CD4-positive, alpha-beta T cell treated with Interleukin-15 for 4 hours (primary cell): Measurements from ENCODE around the gene SLC37A1.

Source experiments
- DNase-seq: peaks from one replicate; pipeline ENCODE4 v3.0.0-alpha.2; 2020; ENCODE audit warnings: low spot score

Gene SLC37A1

GRCh38 chr21:42545317-42545716 lies 31.7 kb downstream of the SLC37A1 start:
- DNase-seq = no peak

GRCh38 chr21:42545745-42546144 lies 32.1 kb downstream of the SLC37A1 start:
- DNase-seq = no peak

- no peak for DNase-seq
These were observed 32.8 kb downstream of the SLC37A1 start for GRCh38 chr21:42546433-42546832.

DNA sequence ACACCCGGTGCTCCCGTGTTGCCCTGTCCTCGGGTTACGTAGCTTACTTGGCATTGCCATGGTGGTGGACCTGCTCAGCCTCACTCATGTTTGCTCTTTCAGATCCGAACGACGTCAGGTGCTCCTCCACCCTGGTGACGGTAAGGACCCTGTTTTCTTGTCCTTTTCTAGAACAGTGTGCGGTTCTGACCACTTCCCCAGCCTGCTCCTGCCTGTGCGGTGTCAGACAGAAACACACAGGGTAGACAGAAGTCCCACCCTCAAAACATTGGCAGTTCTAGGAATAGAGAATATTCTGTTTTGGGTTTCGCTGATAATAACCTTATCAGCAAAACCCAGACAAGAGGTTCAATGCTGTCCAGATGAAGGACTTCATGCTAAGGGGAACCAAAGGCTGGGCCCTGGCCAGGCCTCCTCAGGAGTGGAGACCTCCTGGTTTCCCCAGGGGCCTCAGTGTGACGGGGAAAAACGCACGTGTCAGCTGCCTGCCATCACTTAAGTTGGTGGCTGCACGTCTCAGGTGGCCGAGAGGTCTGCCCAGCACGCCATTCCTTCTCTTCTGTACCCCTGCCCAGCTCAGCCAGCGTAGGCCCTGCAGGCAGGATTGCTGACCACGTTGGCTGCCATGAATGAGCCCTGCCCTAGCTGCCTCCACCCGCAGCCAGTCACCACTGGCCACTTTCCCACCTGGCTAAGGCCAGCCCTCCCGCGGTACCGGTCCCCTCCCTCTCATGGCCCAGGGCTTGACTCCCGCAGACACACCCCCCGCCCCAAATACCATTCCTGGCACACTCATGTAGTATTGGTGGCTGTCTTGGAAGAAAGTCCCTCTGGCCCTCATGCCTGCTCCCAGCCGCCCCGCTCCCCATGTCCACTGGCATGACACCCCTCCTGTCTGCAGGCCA lies 33.6 kb downstream of the SLC37A1 start:
- DNase-seq = no peak

- no peak for DNase-seq
These were observed 34.3 kb downstream of the SLC37A1 start for GRCh38 chr21:42547906-42548365.

DNA sequence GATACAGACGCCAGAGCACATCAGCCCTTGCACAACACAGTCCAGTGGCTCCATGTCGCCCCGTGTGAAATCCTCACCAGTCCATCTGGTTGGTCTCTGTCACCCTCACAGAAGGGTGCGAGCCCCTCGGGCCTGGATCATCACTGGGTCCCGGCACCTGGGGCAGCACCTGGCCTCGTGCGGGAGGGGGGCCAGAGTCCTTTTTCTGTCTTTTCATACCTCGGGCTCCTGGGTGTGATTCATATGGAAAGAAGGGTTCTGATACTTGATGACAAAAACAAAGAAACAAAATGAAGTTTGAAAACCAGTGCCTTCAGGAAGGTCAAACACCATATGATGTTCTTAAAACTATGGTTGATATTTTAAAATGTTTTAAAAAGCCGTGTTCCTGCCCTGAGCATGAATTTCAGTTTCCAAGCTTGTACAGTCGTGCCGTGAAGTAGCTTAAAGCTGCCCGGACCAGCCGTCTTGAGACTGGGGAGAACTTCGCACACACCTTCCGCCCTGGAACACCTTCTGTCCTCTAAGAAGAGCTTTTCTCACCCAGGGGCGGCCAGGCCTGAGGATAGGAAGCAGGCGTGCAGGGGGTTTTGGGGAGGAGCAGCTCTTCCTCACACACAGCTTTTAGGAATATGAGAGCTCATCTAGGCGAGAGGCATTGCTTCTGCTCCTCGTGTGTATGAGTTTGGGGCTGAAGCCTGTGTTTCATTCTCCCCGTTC lies 35.2 kb downstream of the SLC37A1 start:
- no peak for DNase-seq

DNA sequence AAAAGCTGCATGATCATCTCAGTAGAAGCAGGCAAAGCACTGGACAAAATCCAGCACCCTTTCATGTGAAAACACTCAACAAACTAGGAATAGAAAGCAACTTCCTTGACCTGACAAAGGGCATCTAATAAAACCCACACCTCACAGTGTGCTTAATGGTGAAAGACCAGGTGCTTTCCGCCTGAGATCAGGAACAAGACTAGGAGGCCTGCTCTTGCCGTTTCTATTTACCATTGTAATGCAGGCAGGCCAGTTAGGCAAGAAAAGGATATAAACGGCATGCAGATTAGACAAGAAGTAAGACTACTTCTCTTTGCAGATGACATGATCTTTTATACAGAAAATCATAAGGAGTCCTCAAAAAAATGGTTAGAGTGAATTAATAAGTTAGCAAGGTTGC lies 37.2 kb downstream of the SLC37A1 start:
- no peak for DNase-seq

- DNase-seq = no peak
These were observed 39.0 kb downstream of the SLC37A1 start for GRCh38 chr21:42552407-42553336.

DNA sequence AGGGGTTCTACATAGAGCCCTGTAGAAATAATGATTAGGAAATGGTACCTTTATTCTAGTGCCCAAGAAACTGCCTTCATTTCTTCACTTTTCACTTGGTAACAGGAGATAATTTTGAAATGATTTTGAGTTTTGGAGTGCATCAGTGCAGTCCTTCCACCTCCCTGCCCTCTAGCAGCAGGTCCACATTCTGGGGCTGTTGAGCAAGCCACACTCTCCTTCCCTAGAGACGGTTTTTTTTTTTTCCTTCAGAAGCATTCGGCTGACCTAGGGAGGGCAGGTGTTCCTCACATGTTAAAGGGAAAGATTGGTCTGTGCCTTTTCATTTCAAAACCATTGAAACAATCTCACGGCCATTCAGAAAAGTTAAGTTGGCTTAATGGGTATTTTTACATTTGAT lies 39.8 kb downstream of the SLC37A1 start:
- no peak for DNase-seq

DNA sequence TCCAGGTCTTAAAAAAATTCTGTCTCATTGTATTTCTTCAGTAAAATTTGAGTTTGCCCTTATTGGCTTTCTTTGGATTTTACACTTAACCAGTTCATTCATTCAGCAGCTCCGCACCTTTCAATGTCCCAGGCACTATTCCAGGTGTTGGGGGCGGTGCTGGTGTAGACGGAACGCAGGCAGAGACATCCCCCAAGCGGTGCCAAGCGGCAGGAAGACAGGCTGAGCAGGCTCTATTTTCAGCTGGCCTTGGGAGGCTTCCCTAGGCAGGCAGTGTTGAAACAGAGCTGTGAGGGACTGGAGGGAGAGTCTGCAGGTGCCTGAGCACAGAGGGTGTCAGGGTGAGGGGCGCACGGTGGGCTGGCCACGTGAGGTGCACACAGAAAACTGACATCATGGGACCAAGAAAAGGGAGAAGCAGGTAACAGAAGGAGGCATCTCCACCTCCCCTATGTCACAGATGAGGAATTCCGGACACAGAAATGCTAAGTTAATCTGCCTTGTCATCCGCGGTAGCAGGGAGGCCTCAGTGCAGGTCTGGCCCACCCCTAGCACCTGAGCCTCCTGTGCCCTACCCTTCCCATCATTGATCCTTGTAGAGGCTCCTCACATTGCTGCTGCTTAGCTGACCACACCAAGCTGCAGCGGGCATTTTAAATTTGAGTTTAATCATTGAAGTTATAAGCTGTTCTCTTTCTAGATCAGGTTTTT lies 40.8 kb downstream of the SLC37A1 start:
- DNase-seq = no peak

DNA sequence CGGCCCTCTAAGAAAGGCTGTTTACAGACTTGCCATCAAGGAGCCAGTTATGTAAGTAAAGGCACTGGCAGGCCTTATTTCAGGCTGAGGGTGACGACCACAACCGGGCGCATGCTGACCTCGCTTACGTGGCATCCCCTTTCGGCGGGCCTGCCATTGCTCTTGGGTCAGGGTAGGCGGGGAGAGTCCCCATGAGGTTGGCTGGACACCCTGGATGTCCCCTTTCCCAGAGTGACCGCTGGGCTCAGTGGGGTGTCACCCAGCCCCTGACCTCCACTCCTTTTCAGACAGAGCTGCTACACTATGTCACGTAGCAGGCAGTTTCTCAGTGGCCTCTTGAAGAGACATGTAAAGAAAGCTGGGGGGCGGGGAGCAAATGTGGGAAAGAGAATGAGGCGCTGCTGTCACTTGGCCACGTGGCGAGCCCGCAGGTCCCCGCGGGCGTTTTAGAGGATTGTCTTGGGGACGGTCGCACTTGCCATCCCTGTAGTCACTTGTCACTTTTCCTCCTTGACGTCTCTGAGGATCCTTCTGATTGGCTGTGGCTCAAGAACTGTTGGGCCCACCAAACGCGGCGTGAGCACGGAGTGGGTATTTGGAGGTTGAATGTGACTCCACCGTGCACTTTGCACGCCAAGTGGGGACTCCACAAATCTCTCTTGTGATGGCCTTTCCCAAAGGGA lies 42.2 kb downstream of the SLC37A1 start:
- DNase-seq = no peak

- DNase-seq = no peak
These were observed 42.8 kb downstream of the SLC37A1 start for GRCh38 chr21:42556476-42556875.

GRCh38 chr21:42556960-42557359 lies 43.3 kb downstream of the SLC37A1 start:
- DNase-seq = no peak

- DNase-seq = no peak
These were observed 43.8 kb downstream of the SLC37A1 start for GRCh38 chr21:42557420-42557819.

GRCh38 chr21:42558368-42558767 lies 44.7 kb downstream of the SLC37A1 start:
- DNase-seq = no peak

DNA sequence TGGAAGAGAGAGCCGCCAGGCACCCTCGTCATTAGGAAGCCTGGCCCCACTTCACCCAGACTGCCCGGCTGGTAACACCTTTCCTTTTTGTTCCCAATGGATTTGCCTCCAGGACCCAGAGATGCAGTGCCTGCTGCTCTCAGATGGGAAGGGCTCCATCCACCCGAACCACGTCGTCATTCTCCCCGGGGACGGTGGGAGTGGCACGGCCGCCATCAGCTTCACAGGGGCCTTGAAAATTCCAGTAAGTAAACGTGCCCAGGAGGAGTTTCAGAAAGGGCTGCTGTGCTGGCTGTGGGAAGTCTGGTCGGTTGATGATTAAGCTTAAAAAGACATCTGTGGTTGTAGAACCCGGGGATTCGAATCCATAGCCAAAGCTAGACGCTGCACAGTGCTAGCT lies 45.2 kb downstream of the SLC37A1 start:
- DNase-seq = no peak

GRCh38 chr21:42559326-42559725 lies 45.7 kb downstream of the SLC37A1 start:
- no peak for DNase-seq

DNA sequence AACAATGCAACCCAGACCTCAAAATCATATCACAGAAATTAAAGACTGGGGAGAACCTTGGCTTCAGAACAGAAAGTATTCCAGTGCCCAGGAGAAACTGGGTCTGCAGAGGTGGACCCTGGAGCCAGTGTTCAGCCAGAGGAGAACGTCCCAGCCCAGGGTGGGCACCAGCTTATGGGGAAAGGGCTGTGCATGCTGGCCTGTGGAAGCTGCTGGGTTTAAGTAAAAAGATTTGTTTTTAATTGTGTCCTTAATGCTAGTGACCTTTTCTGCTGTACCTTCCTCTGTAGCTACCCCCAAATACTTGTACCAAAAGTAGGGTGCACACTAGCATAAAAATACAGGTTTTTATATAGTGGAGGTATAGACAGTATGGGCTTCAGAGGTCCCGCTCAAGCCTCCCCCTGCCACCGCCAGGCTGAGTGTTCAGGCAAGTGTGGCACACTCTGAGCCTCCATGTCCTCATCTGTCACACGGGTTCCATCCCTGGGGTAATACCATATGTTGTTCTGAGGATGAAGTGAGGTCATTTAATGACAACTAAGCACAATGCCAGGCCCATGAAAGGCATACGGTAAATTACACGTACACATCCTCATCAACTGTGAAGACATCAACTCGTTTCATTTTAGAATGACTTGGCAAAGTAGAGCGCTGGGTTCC lies 47.0 kb downstream of the SLC37A1 start:
- no peak for DNase-seq

DNA sequence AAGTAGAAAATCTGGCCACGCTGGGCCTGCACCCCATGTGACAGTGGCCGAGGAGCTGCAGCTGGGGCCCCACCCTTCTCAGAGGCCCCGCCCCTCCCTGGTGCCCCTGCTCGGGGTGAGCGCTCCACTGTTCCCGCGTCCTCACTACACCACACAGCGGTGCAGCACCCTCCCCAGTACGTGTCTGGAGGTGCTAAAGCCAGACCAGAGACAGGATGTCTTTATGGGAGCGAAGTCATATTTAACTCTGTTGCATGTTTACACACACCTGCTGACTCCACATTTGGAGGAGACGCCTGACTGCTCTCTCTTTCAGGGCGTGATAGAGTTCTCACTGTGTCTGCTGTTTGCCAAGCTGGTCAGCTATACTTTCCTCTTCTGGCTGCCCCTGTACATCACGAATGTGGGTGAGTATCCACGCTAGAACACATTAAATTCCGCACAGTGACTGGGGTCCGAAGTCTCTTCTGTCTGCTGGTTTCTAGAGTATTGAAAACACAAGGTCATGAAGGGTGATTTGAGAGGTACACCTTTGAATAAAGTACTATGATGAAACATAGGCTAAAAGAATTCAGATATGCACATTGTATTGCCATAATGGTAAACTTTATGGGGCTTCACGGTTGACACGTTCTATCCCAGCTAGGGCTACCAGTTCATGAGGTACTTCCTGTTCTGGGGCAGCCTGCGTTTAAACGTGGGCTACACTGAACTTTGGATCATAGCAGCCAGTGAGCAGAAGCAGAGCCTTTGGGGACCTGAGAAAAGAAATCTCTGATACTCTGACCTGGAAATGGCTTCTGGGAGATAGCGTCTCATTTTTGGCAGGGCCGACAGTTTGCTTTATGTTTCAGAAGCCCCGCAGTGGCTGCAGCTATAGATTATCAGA lies 48.4 kb downstream of the SLC37A1 start:
- no peak for DNase-seq
